HPDE6-E6E7 (cell line): ENCODE measurements around the gene TENT4A.

Experiments
- DNase-seq: peaks from one replicate; pipeline ENCODE4 v3.0.0; 2011; ENCODE audit warnings: missing footprints; ENCODE audit errors: extremely low spot score

Gene TENT4A

DNA sequence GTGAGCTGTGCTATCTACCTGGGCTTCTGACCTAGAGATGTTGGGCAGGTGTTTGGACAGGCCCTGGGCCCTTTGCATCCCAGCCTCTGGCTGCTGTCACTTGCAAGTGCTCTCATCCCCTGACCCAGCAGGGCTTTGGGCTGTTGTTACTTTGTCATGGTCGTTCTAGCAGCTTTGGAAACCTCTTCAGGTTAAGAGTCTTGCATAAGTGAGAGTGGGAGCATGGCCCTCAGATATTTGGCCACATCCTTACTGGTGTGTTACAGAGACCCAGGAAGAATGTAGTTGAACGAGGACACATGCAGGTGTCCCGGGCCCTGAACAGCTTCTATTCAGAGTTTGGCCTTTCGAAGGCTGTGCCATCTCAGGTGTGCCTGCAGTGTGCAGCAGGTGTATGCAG, 4.5 kb downstream of the TENT4A start:
- no peak for DNase-seq

DNA sequence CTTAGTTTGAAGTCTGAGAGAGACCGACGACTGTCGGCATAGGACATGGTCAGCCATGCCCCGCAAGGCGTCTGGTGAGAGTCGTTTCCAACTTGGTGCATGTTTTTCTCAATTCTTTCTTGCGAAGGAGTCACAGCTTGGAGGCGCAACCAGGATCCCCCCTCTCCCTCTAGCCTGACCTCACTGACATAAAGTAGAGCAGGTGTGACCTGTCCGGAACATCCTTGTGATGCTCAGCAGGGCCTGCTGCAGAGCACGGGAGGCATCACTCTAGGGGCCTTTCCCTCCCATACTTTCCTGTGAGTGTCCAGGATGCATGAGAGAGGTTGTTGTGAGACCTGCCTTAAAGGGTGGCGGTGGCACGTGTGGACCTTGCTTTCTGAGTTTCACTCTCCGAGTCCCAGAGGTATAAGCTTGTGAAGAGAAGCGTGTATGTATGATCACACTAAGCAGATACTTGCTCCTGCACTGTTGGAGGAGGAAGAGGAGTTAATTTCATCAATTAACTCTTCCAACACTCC, 5.0 kb downstream of the TENT4A start:
- DNase-seq, result no peak

DNA sequence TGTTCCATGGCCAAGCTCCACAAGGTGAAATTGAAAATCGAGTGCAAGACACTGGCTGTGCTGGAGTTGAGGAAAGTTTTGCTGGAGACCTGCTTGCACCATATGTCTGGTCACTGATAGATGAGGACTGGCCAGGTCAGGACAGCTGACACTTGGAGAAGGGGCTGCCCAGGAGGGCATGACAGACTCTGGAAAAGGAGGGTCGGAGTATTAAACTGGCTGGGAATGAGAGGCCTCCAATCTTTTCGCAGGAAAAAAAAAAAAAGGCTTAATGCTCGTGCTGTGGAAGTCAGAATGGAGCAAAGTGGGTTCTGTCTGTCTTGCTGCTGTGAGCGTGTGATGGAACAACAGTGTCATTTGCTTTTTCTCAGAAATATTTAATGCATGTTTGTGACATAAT, 5.5 kb downstream of the TENT4A start:
- no peak for DNase-seq

DNA sequence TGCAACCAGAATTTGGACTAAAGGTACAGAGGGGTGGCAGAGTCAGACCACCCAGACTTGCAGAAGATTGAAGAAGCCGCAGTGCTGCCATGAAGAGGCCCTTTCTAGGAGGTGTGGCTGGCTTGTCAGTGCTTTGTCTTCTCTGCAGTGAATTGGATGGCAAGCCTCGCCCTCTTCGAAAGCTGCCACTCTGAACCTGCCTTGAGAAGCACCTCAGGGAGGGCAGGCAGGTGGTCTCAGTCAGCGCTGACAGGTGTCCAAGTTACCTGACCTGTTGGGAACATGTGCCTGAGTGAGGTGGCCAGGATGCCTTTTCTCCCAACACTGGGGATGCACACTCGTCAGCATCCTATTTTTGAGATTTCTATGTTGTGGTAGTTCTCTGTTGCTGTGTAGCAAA, 6.2 kb downstream of the TENT4A start:
- no peak for DNase-seq

DNA sequence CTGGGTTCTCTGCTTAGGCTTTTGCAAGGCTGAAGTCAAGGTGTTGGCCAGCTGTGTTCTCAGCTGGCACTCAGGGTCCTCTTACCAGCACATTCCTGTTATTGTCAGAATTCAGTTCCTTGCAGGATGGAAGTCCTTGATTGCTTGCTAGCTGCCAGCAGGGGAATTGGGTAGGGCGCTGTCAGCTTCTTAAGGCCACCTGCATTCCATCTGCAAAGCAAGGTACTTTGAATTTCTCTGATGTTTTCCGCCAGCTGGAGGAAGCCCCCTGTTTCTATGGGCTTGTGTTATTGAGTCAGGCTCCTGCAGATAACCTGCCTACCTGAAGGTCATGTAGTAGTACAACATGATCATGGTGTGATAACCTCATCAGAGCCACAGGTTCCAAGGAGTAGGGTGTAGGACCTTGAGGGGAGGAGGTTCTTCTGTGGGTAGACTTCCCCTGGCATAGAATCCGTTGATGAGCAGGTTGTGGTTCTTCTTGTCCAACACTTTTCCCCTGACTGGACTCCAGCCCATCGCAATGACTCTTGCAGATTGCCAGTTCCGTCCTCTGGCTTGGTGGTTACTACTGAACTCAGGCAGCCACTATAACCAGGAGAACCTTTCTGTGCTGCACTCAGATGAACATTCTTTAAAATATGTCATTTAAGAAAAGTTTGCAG, 6.8 kb downstream of the TENT4A start:
- DNase-seq, result no peak

DNA sequence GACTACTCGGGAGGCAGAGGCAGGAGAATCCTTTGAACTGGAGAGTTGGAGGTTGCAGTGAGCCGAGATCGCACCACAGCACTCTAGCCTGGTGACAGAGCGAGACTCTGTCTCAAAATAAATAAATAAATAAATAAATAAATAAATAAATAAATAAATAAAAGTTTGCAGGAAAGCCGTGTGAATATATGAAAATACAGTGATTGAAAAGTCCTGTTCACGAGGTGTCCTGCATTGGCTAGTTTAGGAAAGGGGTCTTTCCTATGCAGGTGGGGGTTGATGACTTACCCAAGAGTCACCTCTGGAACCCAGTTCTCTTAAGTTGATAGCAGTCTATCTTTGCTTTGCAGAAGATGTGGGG, 7.3 kb downstream of the TENT4A start:
- DNase-seq, result no peak

DNA sequence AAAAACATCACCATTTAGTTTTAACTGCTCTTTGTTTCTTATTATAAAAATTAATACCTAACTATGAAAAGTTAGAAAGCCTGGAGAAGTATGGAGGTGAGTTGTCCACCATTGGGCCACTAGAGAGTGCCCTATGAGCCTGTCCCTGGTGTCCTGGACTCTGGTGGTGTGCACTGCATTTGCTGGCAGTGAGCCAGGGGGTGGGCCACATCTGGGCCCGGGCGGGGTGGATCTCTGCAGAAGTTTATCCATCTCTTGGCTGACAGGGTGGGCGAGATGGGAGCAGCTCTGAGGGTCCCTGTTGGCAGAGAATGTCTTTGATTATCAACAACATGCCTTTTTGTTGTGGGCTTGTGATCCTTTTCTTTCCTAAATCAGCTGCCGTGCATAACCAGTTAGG, 8.2 kb downstream of the TENT4A start:
- no peak for DNase-seq

DNA sequence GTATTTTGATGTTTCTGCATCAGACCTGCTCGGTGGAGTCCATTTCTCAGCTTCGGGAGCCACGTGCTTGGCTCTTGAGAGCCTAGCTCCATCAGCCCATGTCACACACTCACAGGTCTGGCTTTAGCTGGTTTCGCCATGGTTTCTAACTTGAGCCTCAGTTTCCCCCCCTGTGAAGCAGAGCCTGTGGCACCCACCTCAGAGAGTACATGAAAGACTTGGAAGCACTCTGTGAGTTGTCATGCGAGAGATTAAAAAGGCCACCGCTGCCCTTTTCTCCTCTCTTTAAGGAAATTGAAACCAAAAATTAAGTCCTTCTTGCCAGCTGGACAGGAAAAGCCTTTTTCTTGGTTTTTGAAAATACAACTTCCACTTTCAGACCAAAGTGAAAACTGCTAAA, 8.8 kb downstream of the TENT4A start:
- no peak for DNase-seq

DNA sequence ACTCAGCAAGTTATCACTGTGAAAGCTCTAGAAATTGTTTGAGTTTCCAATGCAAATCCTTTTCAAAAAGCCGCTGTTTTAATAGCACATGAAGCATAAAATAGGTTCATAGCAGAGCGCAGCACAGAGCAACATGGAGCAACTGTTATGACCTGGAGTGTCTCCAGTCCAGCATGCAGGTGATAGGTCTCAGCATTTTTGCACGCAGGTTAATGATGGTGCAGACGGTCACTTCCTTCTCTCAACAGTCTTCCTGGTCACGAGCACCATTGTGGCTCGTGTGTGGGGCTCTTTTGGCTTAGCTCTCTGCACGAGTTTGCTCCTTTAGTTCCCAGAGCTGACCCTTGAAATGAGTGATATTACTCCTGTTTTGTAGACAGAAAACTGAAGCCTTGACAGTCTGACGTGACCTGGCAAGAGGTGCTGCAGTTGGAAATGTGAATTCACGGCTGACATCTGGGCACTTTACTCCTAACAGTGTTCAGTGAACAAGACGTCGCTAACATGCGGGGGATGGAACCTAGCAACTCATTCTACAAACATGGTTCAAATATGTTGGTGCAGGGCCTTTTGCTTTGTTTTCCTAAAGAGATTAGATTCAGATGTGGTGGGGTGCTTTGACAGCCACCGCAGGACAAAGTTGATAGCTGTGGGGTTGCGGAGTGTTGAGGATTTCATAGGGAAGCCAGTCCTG, 10.0 kb downstream of the TENT4A start:
- DNase-seq, result no peak

DNA sequence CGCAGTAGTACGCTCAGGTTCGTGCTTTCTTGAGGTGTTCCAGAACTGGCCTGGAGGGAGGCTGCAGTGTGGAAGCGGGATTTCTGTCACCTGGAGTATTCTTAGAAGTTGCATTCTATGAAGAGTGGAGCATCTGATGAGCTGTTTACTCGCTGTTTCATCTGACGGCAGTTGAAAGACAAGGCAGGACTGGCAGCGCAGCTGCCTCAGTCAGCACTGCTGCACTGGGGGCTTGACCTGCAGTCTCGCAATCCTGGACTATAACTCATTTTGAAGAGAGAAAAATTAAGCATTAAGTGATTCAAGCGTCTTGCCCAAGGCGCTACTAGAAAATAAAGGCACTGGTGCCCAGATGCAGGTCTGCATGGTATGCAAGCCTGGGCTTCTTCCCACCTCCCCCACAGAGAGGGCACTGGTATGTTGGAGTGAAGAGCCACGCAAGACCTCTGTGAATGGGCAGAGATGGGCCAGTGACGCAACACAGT, 10.6 kb downstream of the TENT4A start:
- DNase-seq, result no peak

DNA sequence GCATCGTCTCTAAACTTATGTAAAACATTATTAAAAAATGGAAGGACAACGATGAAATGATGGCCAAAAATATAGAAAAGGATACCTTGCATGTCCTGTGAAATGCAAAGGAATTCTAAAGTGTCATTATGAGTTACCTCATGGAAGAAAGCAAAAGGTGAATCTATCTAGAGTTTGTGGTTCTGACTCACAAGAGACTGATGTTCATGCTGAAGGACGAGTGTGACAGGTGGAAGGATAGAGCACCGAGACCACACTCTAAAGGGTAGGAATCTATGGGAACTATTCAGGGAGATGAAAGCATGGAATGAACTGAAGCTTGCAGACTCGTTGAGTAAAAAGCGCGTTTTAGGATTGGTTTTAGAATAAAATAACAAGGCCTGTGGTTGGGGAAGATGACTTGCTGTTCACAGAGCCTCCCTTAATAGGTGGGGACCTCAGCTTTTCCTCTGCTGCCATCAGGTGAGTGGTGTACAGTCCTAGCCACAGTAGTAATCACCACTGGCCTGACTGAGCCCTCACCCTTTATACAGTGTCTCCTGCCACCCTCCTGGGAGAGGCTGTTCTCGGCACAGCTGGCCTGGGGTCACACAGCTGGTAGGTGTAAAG, 11.2 kb downstream of the TENT4A start:
- DNase-seq, result no peak

DNA sequence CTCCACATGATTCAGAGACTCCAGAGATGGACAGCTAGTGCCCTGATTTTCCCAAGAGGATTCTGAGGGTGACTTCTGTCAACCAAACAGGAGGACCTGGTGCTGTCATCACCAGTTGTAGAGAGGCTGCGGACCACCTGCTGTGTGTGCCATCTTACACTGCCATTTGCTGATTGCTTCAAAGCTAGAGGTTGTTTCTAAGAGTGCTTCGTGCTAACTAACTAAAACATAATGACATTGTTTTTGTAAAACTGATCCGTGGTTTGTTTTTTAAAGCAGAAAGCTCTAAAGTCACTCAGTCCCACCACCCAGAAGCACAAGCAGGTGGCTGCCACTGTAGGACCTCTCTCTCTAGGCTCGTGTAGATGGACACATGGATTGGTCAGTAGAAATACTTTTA, 12.2 kb downstream of the TENT4A start:
- DNase-seq, result no peak

DNA sequence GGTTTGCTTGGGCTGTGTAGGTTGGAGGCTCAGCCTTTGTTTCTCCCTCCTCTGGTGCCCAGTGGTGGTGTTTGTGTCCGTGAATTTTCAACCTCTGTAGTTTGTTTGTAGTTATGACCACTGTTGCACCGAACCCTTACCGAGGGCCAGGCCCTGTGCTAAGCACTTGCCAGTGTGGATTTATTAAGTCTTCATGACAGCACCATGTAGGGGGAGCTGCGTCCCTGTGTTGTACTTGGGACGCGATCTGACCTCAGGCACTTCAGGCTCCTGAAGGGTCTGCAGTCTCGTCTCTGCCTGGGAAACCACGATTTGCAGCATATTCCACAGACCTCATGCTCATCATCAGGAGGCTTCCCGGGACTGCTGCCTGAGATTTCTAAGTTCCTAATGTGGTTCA, 12.8 kb downstream of the TENT4A start:
- DNase-seq, result no peak

DNA sequence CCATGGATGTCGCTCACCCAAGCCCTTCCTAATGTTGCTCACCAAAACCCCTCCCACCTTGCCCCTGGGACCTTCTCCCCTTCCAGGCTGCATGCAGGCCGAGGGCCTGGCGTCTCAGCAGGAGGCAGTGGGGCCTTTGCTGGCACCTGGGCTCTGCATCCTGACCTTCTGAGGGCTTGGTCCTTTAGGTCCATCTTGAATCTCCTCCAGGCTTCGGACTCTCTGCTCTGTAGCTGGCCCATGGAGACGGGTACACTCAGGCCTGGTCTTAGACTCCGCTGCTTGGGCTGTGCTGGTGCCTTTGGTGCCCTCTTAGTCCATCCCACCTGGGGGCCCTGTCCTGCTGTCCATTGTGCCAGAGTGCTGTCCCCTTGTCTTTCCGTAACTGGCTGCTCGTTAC, 14.0 kb downstream of the TENT4A start:
- DNase-seq, result no peak

DNA sequence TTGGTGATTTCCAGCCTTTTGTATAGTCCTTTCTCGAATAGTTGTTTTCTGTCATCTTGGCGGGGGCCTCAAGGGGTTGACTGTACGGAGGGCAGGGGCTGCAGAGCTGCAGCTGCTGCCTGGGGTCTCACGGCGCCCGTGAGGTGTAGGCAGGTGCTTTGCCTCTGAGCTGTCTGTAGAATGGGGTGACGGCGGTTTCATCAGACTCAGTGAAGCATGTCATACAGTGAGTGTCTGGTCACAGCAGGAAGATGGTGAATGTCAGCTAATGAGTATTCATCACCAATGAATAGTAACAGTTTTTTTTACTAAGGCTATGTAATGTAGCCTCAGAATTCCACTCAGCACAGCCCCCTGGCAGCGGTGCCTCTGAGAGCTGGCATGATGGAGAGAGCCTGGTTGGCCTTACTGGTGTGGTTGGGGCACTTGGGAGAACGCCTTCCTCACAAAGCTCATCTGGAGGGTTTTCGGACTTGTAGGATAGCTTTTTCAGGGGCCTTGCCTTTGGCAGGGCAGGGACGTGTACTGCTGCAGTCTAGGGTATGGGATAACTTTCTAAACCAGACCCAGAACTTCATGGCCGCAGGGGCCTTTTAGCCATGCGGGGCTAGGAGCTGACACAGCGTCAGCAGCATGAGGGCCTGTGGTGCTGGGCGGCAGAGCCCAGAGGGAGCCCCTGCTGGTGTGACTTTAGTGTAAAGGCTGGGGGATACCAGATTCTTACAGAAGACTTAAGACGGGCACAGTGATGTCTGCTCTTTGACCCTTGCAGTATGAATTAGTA, 15.0 kb downstream of the TENT4A start:
- no peak for DNase-seq

DNA sequence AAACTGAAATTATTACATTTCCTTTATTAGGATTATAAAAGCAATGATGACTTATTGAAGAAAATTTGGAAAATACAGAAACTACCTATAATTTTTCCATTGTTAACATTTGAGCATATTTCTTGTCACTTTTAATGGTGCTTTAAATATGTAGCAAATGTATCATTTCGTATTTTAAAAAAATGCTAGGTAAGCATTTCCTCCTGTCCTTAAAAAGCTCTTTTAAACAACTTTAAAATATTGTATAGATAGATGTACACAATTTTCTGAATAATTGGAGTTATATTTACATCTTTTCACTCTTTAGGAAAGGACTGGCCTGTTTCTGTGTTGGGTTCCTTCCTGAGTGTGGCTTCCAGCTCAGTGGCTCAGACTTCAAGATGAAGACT, 15.6 kb downstream of the TENT4A start:
- no peak for DNase-seq

DNA sequence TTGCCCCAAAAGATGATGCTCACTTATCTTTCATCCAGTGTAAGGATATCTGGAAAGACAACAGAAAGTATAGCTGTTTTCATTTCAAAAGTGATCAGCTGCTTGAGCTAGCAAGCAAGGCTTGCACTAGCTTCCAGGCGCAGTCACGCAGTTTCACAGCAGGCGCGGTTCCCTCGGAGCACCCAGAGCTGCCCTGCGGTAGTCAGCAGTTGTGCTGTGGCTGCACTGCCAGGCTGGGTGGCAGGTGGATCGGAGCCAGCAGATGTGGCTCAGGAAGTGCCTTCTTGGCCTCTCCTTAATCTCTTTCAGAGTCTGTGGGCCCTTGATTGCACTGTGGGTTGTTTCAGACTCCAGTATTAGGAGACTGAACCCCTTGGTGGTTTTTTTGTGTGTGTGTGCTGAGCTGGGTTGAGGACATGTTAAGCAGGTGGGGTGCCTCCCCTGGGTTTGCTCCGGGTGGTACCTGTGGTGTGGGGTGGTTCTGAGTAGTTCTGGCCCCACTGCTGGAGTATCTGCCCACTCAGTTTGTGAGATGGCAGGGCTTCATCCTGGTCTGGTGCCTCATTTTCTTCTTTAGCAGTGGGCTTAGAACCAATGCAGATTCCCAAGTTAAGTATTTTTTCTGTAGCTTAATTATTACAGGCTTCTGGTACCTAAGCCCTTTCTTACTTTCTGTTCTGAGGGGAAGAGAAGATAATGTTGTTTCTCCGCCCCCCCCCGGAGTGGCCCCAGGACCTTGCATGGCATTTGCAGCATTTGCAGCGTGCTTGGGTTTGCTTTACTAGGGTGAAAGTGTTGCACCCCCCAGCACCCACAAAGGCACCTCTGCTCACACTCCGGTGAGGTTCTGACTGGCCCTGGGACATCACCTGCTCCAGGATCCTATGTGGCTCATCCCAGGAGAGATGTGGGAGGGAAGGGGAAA, 16.4 kb downstream of the TENT4A start:
- DNase-seq, result no peak

DNA sequence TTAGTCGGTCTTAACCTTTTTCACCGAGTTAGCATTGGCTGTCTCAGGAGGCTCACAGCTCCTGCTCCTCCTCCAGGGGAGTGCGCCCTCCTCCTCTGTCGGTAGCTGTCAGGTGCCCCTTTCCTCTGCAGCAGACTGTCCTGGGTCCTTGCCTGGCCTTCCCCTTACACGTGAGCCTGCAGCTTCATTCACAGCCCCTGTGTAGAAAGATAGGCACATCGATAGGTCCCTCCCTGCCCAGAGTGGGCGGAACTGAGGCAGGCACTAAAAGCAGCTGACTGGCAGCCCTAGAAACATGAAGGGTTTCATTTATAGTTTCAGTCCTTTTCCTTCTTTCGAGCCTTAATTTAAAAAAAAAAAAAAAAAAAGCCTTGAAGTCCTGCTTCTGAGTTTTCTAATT, 17.2 kb downstream of the TENT4A start:
- no peak for DNase-seq

DNA sequence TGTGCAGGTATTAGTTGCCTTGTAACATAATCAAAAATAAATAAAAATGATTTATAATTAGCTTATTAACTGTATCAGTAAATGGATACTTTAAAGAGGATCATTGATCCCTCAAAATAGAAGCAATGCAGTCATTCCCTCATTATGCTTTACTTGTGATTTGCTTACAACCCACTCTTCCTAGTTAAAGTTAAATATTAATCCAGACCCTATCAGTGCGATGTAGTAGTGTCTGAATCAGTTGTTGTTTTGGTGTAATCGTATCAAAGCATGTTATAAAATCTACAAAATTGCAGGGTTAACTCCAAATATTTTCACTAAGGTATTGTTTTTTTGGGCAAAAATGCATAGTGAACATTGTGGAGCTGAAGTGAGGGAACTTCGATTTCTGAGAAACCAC, 17.6 kb downstream of the TENT4A start:
- no peak for DNase-seq

DNA sequence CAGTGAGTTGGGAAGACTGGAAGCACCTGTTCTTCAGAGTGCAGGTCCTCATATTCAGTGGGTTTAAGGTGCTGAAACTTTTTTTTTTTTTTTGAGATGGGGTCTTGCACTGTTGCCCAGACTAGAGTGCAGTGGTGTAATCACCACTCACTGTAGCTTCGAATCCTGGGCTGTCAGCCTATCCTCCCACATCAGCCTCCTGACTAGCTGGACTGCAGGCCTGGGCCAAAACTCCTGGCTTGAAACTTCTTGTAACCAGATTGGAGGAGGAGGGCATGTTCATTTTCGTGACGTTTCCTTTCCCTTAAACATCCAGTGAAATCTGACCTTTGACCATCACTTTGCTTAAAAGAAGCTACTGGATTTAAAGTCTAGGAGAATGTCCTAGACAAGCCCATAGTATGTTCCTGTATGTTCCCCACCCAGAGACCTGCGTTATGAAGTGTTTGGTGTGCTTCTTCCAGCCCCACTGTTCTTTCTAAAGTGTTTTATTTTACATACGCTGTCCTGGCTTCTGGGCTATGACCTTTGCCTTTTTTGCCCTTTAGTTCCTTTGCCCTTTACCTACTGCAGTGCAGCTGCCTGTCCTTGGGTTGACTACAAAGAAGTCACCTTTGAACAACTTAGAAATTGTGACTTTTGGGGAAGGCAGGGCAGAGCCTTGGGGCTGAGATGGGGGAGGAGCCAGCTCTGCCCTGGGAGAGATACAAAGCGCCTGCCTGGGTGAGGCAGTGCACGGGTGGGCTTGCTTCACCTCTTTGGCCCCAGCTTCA, 18.4 kb downstream of the TENT4A start:
- no peak for DNase-seq
